ENCODE measurements around the gene LRRN2. TPM values are rescaled to one million over a fixed set of nuclear protein-coding genes. Genes with fewer than 3 reads are reported as not detected.

LRRN2 gene
- total RNA-seq, 2 experiments from 2014 or later: not detected

- Histone ChIP-seq H3K4me3 (ENCODE audit: low read length) (no peak overlapping the region), H3K9me3 (ENCODE audit: control insufficient read depth in 1 of 2, insufficient read depth in 1 of 2, low read length in 2 of 2) (no peaks in the 10 kb centered on the region), H3K36me3 (ENCODE audit: insufficient read depth, low read length) (no peaks in the 10 kb centered on the region), H3K27me3 (ENCODE audit: control insufficient read depth in 1 of 2, insufficient read depth in 2 of 2, low read length in 2 of 2) (no peaks in the 10 kb centered on the region), H3K27ac (ENCODE audit: low read depth in 1 of 2, low read length in 2 of 2) (no peak overlapping the region), H3K4me1 (ENCODE audit: insufficient read depth, low read length) (no peaks in the 10 kb centered on the region)
- DNase-seq (no peak), ATAC-seq (ENCODE audit: poor library complexity) (no peak)
- Mint-ChIP-seq H3K4me3 (no peak overlapping the region), H3K27me3 (no peaks in the 10 kb centered on the region), H3K27ac (no peak overlapping the region), H3K9me3 (no peaks in the 10 kb centered on the region), H3K36me3 (ENCODE audit: low read depth) (peaks cover 10% of the 10 kb centered on the region), H3K4me1 (ENCODE audit: low read depth) (no peaks in the 10 kb centered on the region)
- intact Hi-C loops (cut with DNase I, micrococcal nuclease): no loop called here
- ChIA-PET CTCF (no interaction called here), POLR2A (no interaction called here)
- no peak for TF ChIP-seq CTCF (IDR thresholded peaks at IDR 0.05)
Observed at GRCh38 chr1:204605791-204606190, 79.7 kb downstream of the LRRN2 start.

GRCh38 chr1:204602871-204603542 lies 82.5 kb downstream of the LRRN2 start:
- ATAC-seq (ENCODE audit: poor library complexity) (no peak), DNase-seq (no peak)
- H3K27me3 Mint-ChIP-seq: no peaks in the 10 kb centered on the region
- no peak for TF ChIP-seq CTCF (IDR thresholded peaks at IDR 0.05)
- ChIA-PET CTCF (no interaction called here), POLR2A (no interaction called here)
- peaks cover 16% of the 10 kb centered on the region for H3K36me3 Mint-ChIP-seq (ENCODE audit: low read depth)
- Histone ChIP-seq H3K36me3 (ENCODE audit: insufficient read depth, low read length) (no peaks in the 10 kb centered on the region), H3K4me3 (ENCODE audit: low read length) (no peak overlapping the region), H3K9me3 (ENCODE audit: control insufficient read depth in 1 of 2, insufficient read depth in 1 of 2, low read length in 2 of 2) (no peaks in the 10 kb centered on the region), H3K27ac (ENCODE audit: low read depth in 1 of 2, low read length in 2 of 2) (no peak overlapping the region), H3K27me3 (ENCODE audit: control insufficient read depth in 1 of 2, insufficient read depth in 2 of 2, low read length in 2 of 2) (no peaks in the 10 kb centered on the region), H3K4me1 (ENCODE audit: insufficient read depth, low read length) (no peaks in the 10 kb centered on the region)
- no peak overlapping the region for H3K4me3 Mint-ChIP-seq
- H3K9me3 Mint-ChIP-seq: no peaks in the 10 kb centered on the region
- H3K4me1 Mint-ChIP-seq (ENCODE audit: low read depth): no peaks in the 10 kb centered on the region
- no peak overlapping the region for H3K27ac Mint-ChIP-seq
- intact Hi-C loops (cut with DNase I, micrococcal nuclease): no loop called here

DNA sequence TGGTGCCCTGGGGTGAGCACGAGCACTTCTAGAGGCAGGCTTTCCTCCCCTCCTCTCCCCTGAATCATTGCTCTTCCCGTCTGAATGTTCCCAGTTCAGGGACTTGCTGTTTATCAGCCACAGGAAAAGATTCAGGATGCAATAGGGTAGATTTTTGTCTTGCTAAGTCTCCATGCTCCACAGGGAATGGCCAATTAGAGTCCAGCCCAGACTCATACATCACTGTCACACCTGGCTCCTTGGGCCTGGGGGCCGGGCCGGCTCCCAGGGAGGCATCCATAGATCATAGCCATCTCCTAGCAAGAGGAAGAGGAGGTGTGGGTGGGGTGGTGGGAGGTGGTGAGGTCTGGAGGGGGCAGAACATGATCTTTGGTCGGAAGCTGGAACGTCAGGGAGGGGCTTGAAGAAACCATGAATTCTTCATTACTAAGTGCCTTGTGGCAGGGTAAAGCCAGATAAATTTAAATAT lies 83.4 kb downstream of the LRRN2 start:
- CTCF ChIA-PET: no interaction called here
- Histone ChIP-seq H3K9me3 (ENCODE audit: control insufficient read depth in 1 of 2, insufficient read depth in 1 of 2, low read length in 2 of 2) (no peaks in the 10 kb centered on the region), H3K4me1 (ENCODE audit: insufficient read depth, low read length) (no peaks in the 10 kb centered on the region), H3K27me3 (ENCODE audit: control insufficient read depth in 1 of 2, insufficient read depth in 2 of 2, low read length in 2 of 2) (no peaks in the 10 kb centered on the region), H3K36me3 (ENCODE audit: insufficient read depth, low read length) (no peaks in the 10 kb centered on the region), H3K4me3 (ENCODE audit: low read length) (no peak overlapping the region), H3K27ac (ENCODE audit: low read depth in 1 of 2, low read length in 2 of 2) (no peak overlapping the region)
- intact Hi-C loops (cut with DNase I, micrococcal nuclease): no loop called here
- DNase-seq: no peak
- Mint-ChIP-seq H3K4me3 (no peak overlapping the region), H3K27me3 (no peaks in the 10 kb centered on the region), H3K36me3 (ENCODE audit: low read depth) (peaks cover 22% of the 10 kb centered on the region), H3K4me1 (ENCODE audit: low read depth) (no peaks in the 10 kb centered on the region), H3K9me3 (no peaks in the 10 kb centered on the region), H3K27ac (no peak overlapping the region)
- ATAC-seq (ENCODE audit: poor library complexity): no peak
- POLR2A ChIA-PET: no interaction called here
- TF ChIP-seq CTCF (IDR thresholded peaks at IDR 0.05): no peak
